GM21723 (cell line): Measurements from ENCODE around the gene NDUFB8.
A peak's percentile ranks its signal among the peaks of the same experiment; 100 is the strongest.

ENCODE experiments used
- ATAC-seq: cut with Tn5 transposase; IDR thresholded peaks from one replicate; pipeline ENCODE4 v1.9.1; 2021; ENCODE audit warnings: mild to moderate bottlenecking, moderate library complexity; ENCODE audit not compliant: unreplicated experiment

NDUFB8 gene

GRCh38 chr10:100537475-100537874 is 7.8 kb upstream of the NDUFB8 start:
- no peak for ATAC-seq

GRCh38 chr10:100535715-100536353 is 6.2 kb upstream of the NDUFB8 start, which contains the start of gene HIF1AN:
TSS of gene HIF1AN (plus strand) at chr10:100535943. CDS start at chr10:100535959, 16 bp downstream.
- ATAC-seq = peak; percentile 94

GRCh38 chr10:100535338-100535714 is 5.7 kb upstream of the NDUFB8 start:
- ATAC-seq = peak; percentile 2

- no peak for ATAC-seq
These were observed 5.1 kb upstream of the NDUFB8 start for GRCh38 chr10:100534726-100535125.

- ATAC-seq = no peak
These were observed 2.1 kb upstream of the NDUFB8 start for GRCh38 chr10:100531761-100532160.

GRCh38 chr10:100528921-100529474 is 673 bp downstream of the NDUFB8 start:
- ATAC-seq = no peak

GRCh38 chr10:100528123-100528886 is 1.4 kb downstream of the NDUFB8 start:
- ATAC-seq = no peak

GRCh38 chr10:100524638-100525037 is 5.0 kb downstream of the NDUFB8 start:
- ATAC-seq = no peak

- no peak for ATAC-seq
These were observed 5.5 kb downstream of the NDUFB8 start for GRCh38 chr10:100524206-100524605.

GRCh38 chr10:100522945-100523344 is 6.7 kb downstream of the NDUFB8 start:
- no peak for ATAC-seq

- no peak for ATAC-seq
These were observed 7.4 kb downstream of the NDUFB8 start for GRCh38 chr10:100522107-100522801.

- no peak for ATAC-seq
These were observed 8.9 kb downstream of the NDUFB8 start for GRCh38 chr10:100520811-100521210.

GRCh38 chr10:100519311-100520051 is 10.2 kb downstream of the NDUFB8 start, which contains the start of gene SEC31B:
TSS of gene SEC31B (minus strand) at chr10:100519861. CDS start at chr10:100516952, 2,909 bp downstream.
- ATAC-seq = no peak

- ATAC-seq = no peak
These were observed 10.9 kb downstream of the NDUFB8 start for GRCh38 chr10:100518761-100519241.

GRCh38 chr10:100516847-100517246 is 12.8 kb downstream of the NDUFB8 start:
- ATAC-seq = no peak

- no peak for ATAC-seq
These were observed 14.1 kb downstream of the NDUFB8 start for GRCh38 chr10:100515612-100516011.

- ATAC-seq = peak; percentile 63
These were observed 18.9 kb downstream of the NDUFB8 start for GRCh38 chr10:100510533-100511308.

GRCh38 chr10:100509241-100509840 is 20.3 kb downstream of the NDUFB8 start:
- ATAC-seq = no peak

- no peak for ATAC-seq
These were observed 20.9 kb downstream of the NDUFB8 start for GRCh38 chr10:100508691-100509150.
